ENCODE measurements around the gene CCNL2.
A peak's percentile ranks its signal among the peaks of the same experiment; 100 is the strongest.

GRCh38 chr1:1437904-1438376, 38.8 kb upstream of the CCNL2 start:
- peak in 2 of 6 experiments; percentile 14 to 30 for TF ChIP-seq CTCF (IDR thresholded peaks at IDR 0.05)
- TF ChIP-seq POLR2A (IDR thresholded peaks at IDR 0.05): no peak

All from upper lobe of left lung (tissue), 4 donors.